NB4 (cell line): Measurements from ENCODE around the gene CYP3A7.
"Not testable (repeated sequence)": the region's sequence is repeated elsewhere in the genome, so short reads cannot be mapped to it uniquely, and the experiment has no call there.

Experiments
- DNase-seq: peaks from one replicate; pipeline ENCODE4 v3.0.0; 2010; ENCODE audit warnings: low read depth
- H3K4me3 ChIP-seq: one replicate; pipeline ENCODE4 v1.5.1; 2011; ENCODE audit warnings: mild to moderate bottlenecking, low read depth, low read length, moderate library complexity
- MYC ChIP-seq: IDR thresholded peaks from 2 replicates; pipeline ENCODE4 v1.6.1; 2011; ENCODE audit warnings: low read depth, low read length
- POLR2A ChIP-seq: IDR thresholded peaks from 2 replicates; pipeline ENCODE4 v1.6.1; 2011; ENCODE audit warnings: mild to moderate bottlenecking; ENCODE audit not compliant: insufficient read length; ENCODE audit errors: extremely low read depth
- TF ChIP-seq, protein P1 (sequence below): IDR thresholded peaks from 2 replicates; pipeline ENCODE4 v1.6.1; 2011; ENCODE audit warnings: low read depth, low read length
- TF ChIP-seq, protein P2 (sequence below): IDR thresholded peaks from one replicate; pipeline ENCODE4 v1.5.1; 2012; ENCODE audit warnings: low read depth, low read length

The CYP3A7 gene

DNA sequence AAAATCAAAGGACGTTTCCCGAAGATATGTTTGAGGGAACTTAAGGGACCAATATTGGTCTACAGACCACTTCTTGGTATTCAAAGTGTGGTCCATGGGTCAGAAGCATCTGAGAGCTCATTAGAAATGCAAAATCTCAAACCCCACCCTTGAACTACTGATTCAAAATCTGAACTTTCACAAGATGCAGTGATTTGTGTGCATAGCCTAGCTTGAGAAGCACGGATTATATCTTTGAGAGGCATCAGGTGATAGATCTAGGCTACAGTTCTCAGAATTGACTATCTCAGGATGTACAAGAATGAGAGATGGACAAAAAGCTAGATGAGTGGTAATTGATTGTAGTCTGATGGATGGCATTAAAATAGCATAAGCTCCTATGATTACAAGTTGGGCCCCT lies 29.5 kb upstream of the CYP3A7 start:
- no peak overlapping the region for H3K4me3 ChIP-seq
- TF ChIP-seq, protein P1, sequence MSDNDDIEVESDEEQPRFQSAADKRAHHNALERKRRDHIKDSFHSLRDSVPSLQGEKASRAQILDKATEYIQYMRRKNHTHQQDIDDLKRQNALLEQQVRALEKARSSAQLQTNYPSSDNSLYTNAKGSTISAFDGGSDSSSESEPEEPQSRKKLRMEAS, result no peak
- TF ChIP-seq, protein P2, sequence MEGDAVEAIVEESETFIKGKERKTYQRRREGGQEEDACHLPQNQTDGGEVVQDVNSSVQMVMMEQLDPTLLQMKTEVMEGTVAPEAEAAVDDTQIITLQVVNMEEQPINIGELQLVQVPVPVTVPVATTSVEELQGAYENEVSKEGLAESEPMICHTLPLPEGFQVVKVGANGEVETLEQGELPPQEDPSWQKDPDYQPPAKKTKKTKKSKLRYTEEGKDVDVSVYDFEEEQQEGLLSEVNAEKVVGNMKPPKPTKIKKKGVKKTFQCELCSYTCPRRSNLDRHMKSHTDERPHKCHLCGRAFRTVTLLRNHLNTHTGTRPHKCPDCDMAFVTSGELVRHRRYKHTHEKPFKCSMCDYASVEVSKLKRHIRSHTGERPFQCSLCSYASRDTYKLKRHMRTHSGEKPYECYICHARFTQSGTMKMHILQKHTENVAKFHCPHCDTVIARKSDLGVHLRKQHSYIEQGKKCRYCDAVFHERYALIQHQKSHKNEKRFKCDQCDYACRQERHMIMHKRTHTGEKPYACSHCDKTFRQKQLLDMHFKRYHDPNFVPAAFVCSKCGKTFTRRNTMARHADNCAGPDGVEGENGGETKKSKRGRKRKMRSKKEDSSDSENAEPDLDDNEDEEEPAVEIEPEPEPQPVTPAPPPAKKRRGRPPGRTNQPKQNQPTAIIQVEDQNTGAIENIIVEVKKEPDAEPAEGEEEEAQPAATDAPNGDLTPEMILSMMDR, result no peak
- TF ChIP-seq POLR2A (no peak), MYC (no peak)
- DNase-seq, result no peak

DNA sequence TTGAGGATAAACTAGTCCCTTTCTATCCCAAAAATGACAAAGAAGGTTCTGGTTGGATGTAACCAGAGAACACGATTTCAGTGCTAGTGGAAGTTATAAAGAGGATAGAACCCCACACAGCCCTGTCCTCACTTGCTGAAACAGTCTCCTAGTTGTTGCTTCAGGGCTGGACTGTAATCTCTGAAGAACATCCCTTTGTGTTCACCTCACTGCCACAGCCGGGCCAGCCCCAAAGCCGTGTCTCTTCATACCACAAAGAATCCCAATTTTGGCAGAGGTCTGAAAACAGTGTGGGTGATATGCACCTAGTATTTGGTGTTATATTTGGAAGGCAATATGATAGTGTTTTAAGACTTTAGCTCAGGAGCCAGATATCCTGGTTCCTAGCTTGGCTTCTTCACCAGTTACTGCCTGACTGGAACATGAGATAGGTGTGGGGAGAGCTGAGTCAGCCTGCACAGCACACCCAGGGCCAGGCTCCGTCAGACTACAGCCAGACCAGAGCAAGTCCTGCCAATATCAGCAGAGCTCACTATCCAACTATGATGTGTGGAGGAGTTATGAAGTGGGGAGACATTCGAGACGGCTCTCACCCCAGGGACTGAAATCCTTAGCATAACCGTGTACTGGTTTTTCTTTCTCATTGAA lies 27.8 kb upstream of the CYP3A7 start:
- H3K4me3 ChIP-seq, result no peak overlapping the region
- DNase-seq, result no peak
- TF ChIP-seq MYC (no peak), POLR2A (no peak)
- TF ChIP-seq, protein P2, result no peak
- TF ChIP-seq, protein P1, result no peak

DNA sequence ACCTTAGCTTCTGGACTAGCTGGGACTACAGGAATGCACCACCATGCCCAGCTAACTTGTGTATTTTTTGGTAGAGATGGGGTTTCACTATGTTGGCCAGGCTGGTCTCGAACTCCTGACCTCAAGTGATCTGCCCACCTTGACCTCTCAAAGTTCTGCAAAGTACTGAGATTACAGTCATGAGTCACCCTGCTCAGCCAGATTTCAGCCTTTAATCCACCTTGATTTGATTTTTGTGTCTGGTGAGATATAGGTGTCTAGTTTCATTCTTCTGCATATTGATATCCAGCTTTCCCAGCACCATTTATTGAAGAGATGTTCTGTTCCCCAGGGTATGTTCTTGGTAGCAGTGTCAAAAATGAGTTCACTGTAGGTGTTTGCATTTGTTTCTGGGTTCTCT lies 20.1 kb upstream of the CYP3A7 start:
- TF ChIP-seq MYC (no peak), POLR2A (no peak)
- TF ChIP-seq, protein P2, result no peak
- TF ChIP-seq, protein P1, result no peak
- no peak for DNase-seq
- no peak overlapping the region for H3K4me3 ChIP-seq

DNA sequence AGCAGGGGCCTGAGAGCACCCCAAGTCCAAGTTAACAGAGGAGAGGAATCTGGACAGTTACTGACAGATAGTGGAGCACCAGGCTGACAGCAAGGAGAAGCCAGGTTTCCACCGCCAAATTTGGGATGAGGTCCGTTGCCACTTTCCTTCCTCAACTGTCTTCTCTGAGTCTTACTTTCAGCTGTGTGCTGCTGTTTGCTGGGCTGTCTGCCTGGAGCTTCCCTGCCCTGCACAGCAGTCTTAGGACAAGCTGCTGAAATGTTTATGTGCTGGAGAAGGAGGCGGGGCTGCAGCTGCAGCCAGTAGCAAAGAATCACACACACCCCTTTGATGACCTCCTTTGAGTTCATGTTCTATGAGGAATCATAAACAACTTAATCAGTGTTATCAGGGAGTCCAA lies 17.4 kb upstream of the CYP3A7 start:
- no peak overlapping the region for H3K4me3 ChIP-seq
- no peak for DNase-seq

DNA sequence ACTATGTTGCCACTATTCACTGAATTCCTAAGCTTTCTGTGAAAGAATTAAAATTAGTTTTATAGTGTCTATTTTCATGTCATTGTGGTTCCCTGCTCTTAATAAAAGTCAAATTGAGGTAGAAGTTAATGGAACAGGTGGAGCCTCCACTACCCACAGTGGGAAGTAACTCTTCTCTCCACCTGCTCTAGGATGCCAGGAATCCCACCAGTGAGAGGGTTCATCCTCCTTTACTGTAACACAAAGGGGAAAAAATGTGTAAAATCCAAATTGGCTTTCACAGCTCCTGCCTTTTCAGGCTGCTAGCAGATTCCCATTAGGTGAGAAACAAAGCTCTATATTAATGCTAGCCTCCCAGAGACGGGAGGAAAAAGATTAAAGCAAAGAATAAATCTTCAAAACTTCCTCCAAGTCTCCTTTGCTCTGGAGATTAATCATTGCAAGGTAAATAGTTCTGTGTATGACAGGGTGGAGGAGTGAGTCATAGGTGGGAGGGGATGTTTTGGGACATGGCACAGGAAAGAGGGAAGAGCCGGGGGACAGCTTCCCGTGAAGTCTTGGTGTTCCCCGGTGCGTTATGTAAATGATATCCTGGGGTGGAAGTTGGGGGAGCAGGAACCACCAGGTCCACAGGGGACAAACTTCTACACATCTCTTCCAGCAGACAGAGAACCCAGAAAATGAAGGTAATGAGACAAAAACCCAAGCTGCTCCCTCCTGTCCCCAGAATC lies 16.5 kb upstream of the CYP3A7 start:
- not testable (repeated sequence) for DNase-seq, H3K4me3 ChIP-seq

More for the DNA sequence above, 17.4 kb upstream of the CYP3A7 start:
- TF ChIP-seq POLR2A (no peak), MYC (no peak)
- TF ChIP-seq, protein P2, result no peak
- TF ChIP-seq, protein P1, result no peak

DNA sequence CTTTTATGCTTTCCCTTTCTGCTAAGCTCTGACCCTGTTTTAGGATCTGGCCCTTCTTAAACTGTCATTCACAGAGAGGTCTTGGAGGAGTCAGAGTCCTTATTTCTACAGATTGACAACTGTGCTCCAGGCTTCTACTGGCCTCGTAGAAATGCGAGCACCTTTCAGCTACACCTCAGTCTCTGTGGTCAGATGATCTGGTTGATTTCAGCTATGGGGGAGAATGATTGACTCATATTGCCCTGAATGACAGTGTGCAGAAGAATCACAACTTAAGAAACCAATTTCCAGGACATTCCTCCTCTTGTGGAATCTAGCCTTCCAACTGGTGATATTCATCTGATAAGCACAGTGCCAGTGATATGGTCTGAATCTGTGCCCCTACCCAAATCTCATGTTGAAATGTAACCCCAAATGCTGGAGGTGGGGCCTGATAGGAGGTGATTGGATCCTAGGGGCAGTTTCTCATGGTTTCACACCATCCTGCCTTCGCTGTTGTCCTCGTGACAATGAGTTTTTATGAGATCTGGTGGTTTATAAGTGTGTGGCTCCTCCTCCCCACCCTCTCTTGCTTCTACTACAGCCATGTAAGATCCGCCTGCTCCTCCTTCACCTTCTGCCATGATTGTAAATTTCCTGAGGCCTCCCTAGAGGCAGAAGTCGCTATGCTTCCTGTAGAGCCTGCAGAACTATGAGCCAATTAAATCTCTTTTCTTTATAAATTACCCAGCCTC lies 14.0 kb upstream of the CYP3A7 start:
- no peak overlapping the region for H3K4me3 ChIP-seq
- no peak for DNase-seq
- TF ChIP-seq, protein P2, result no peak
- TF ChIP-seq MYC (no peak), POLR2A (no peak)
- TF ChIP-seq, protein P1, result no peak

DNA sequence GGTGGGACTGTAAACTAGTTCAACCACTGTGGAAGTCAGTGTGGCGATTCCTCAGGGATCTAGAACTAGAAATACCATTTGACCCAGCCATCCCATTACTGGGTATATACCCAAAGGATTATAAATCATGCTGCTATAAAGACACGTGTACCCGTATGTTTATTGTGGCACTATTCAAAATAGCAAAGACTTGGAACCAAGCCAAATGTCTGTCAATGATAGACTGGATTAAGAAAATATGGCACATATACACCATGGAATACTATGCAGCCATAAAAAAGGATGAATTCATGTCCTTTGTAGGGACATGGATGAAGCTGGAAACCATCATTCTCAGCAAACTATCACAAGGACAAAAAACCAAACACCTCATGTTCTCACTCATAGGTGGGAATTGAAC lies 11.9 kb upstream of the CYP3A7 start:
- not testable (repeated sequence) for H3K4me3 ChIP-seq, DNase-seq

DNA sequence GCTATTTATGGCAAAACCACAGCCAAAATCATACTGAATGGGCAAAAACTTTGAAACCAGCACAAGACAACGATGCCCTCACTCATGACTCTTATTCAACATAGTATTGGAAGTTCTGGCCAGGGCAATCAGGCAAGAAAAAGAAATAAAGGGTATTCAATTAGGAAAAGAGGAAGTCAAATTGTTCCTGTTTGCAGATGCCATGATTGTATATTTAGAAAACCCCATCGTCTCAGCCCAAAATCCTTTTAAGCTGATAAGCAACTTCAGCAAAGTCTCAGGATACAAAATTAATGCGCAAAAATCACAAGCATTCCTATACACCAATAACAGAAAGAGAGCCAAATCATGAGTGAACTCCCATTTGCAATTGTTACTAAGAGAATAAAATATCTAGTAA lies 10.4 kb upstream of the CYP3A7 start:
- DNase-seq, H3K4me3 ChIP-seq: not testable (repeated sequence)
